SK-N-MC (cell line): ENCODE results near the gene SELENON.

Experiments
- EZH2 ChIP-seq: fragments of 200-600 bp; sonication (generic); IDR thresholded peaks from one replicate; pipeline ENCODE4 v1.6.1; 2017; ENCODE audit warnings: antibody characterized with exemption
- FOXP2 ChIP-seq: optimal IDR thresholded peaks from 2 replicates; pipeline ENCODE3; 2011; ENCODE audit warnings: mild to moderate bottlenecking, moderate library complexity; ENCODE audit not compliant: insufficient read depth; ENCODE audit errors: extremely low read length, control extremely low read depth
- POLR2AphosphoS5 ChIP-seq: IDR thresholded peaks from 2 replicates; pipeline ENCODE4 v1.6.1; 2012; ENCODE audit warnings: mild to moderate bottlenecking, low read depth, low read length, borderline replicate concordance

DNA sequence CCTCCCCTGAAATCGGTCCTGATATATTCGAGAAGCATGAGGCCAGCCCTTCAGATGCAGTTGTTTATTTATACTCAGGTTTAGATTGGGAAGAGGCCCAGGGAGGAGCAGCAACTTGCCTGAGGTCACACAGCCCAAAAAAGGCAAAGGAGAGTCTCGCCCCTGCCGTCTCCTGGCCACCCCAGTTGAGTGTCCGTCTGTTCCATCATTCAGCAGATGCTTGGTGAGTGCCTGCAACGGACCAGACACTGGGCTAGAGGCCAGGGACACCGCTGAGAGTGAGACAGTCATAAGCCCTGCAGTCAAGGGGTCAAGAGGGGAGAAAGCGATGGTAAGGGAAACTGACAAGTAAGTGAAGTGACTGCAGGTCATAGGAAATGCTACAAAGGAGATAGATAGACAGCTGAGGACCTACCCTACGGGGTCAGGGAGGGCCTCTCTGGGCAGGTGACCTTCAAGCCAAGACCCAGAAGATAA lies 15.4 kb upstream of the SELENON start:
- TF ChIP-seq EZH2 (no peak), POLR2AphosphoS5 (no peak), FOXP2 (no peak)
